ENCODE results near the gene SLC1A5.
"Not testable (repeated sequence)": the region's sequence is repeated elsewhere in the genome, so short reads cannot be mapped to it uniquely, and the experiment has no call there.

The SLC1A5 gene

DNA sequence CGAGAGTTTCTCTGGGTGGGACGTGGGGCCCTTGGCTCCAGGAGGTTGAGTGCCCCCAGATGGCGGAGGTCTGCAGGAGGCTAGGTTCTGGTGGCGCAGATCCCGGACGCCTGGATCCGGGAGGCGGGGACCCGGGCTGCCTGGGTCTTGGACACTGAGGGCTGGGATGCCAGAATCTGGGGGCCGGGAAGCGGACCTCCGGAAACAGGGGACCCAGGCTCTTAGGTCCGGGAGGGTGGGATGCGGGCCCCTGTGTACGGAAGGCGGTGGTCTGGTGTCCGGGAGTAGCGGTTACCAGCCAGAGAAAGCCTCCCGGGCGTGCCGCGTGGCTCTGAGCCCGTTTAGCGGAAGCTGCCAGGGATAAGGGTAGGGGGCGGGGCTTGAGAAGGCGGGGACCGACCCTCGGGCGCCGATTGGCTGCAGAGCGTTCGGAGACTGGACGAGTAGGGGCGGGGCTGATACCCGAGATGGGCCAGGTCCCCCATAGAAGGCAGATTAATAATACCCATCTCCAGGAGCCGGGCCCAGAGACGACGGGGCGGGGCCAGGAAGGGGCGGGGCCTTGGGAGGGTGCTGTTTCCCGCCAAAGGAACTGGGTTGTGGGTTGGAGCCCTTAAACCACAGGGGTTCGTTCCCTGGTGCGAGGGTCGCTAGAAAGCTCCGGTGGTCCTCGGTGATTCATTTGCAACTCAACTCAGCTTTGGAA lies at the start of gene SLC1A5:
Gene SLC1A5 (minus strand): TSS at position 333 of the 706 bp plus-strand sequence. CDS start 629 bp downstream, outside the sequence.
- peak; percentile 96 for DNase-seq

DNA sequence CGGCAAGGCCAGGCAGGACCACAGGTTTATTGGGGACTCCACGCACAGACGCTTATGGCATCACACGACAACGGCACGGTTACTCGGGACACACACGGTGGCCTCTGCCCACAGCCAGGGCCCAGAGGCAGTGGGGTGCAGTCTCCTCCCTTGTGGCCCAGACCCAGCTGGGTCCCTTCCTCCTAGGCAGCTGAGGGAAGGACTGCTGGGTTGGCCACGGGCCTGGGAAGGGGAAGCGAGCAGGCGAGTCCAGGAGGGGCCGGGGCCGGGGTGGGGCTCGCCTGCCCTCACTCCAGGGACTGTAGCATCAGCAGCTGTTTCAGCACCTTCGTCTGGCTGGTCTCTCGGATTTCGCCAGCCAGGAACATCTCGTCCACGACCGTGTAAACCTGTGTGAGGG lies 49.8 kb upstream of the SLC1A5 start:
- DNase-seq: no peak

DNA sequence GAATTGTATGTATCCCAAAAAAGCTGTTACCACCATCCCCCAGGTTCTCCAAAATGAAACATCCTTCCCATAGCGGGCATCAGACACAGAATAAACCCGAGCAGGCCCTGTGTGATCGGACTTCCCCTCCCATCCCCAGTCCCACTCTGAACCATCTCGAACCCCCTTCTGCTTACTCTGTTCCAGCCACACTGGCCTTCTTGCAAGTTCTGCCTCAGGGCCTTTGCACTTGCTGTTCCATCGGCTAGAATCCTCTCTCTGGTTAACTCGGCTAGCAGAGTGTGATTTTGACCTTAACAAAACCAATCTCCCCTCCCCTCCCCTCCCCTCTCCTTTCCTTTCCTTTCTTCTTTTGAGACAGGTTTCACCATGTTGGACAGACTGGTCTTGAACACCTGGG lies 46.6 kb upstream of the SLC1A5 start:
- no peak for DNase-seq

DNA sequence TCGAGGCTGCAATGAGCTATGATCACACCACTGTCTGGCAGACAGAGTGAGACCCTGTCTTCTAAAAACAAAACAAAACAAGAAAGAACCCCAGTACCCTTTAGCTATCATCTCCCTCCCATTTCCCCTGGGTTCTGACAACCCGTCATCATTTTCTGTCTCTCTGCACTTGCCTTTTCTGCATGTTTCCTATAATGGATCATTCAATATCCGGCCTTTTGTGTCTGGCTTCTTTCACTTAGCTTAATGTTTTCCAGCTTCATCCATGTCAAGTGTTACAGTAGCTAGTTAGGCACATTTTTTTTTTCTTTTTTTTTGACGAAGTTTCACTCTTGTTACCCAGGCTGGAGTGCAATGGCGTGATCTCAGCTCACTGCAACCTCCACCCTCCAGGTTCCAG lies 45.7 kb upstream of the SLC1A5 start:
- no peak for DNase-seq

DNA sequence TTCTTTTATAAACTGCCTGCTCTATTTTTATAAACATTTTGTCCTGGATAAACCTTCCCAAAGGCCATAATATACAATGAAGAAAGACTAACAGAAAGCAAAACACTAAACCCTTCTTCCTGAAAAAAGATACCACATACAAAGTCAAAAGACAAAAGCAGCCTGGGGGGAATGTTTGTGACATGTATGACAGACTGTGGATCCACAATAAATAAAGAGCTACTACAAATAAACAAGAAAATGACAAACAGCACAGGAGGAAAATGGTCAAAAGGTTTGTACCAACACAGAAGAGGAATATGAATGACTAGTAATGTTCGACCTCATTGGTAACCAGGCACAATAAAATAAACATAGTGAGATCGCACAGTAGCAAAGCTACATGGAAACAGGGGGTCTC lies 42.5 kb upstream of the SLC1A5 start:
- no peak for DNase-seq

DNA sequence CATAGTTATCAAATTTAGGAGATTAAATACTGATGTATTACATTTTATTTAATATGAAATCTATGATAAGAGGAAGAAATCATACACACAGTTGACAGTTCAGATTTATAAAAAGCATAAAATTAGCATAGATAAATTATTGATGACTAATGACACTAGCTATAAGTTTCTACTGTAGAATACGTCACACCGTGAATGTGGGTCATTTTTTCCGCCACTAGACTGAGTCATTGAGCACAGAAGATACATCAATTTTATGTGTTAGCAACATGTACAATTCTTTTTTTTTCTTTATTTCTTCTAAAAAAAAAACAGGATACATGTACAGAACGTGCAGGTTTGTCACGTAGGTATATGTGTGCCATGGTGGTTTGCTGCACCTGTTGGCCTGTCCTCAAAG lies 40.1 kb upstream of the SLC1A5 start:
- DNase-seq: no peak

DNA sequence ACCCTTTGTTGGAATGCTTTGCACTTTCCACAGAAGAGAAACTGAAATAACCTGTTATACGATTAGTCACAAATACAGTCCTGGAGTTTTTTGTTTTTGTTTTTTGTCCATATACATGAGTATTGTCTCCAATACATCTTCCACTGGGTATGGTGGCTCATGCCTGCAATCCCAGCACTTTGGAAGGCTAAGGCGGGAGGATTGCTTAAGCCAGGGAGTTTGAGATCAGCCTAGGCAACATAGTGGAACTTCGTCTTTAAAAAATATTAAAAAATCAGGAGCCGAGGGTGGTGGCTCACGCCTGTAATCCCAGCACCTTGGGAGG lies 37.3 kb upstream of the SLC1A5 start:
- no peak for DNase-seq

DNA sequence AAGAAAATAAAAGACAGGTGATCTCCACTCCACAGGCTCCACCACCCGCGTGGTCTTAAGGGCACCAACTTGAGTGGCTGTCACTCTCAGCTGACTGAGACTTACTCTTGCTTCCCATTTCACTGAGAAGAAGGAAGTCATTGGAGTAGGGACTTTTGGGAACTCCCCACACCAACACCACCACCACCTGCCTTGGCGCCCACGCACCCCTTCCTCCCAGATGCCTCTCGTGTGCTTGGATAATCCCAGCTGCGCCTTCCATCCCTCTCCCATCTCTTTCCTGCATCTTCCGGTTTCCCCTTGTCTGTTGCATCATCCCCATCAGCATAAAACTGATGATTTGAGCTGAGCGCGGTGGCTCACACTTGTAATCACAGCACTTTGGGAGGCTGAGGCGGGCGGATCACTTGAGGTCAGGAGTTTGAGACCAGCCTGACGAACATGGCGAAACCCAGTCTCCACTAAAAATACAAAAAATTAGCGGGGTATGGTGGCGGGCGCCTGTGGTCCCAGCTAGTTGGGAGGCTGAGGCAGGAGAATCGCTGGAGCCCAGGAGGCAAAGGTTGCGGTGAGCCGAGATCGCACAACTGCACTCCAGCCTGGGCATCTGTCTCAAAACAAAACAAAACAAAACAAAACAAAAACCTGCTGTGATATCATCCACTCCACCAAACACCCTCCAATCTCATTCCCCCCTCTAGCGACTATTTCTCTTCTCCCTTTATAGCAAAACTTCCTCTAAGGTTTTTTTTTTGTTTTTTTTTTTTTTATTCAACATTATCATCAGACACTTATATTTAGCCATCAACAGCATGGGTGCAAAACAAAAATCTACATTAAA lies 36.7 kb upstream of the SLC1A5 start:
- no peak for DNase-seq

DNA sequence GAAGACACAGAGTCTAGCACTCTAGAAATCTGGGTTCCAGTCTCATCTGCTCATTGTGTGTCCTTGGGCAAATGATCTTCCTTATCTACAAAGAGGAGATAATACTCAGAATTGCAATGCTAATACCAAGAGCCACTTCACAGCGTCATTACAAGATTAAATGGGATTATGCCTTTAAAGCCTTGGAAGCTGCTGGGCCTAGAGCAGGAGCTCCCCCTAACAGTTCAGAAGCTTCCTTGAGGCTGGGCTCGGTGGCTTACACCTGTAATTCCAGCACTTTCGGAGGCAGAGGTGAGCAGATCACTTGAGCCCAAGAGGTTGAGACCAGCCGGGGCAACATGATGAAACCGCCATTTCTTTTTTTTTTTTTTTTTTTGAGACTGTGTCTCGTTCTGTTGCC lies 34.7 kb upstream of the SLC1A5 start:
- no peak for DNase-seq

DNA sequence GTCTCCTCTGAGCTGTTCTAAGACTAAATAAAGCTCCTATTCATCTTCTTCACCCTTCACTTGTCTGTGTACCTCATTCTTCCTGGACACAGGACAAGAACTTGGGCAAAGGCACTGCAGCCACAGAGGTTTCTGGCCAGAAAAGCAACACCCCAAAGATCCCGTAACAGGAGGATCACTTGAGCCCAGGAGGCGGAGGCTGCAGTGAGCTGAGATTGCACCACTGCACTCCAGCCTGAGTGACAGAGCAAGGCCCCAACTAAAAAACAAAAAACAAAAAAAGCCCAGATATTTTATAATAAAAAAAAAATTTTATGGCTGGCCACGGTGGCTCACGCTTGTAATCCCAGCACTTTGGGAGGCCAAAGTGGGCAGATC lies 34.0 kb upstream of the SLC1A5 start:
- DNase-seq: not testable (repeated sequence)

DNA sequence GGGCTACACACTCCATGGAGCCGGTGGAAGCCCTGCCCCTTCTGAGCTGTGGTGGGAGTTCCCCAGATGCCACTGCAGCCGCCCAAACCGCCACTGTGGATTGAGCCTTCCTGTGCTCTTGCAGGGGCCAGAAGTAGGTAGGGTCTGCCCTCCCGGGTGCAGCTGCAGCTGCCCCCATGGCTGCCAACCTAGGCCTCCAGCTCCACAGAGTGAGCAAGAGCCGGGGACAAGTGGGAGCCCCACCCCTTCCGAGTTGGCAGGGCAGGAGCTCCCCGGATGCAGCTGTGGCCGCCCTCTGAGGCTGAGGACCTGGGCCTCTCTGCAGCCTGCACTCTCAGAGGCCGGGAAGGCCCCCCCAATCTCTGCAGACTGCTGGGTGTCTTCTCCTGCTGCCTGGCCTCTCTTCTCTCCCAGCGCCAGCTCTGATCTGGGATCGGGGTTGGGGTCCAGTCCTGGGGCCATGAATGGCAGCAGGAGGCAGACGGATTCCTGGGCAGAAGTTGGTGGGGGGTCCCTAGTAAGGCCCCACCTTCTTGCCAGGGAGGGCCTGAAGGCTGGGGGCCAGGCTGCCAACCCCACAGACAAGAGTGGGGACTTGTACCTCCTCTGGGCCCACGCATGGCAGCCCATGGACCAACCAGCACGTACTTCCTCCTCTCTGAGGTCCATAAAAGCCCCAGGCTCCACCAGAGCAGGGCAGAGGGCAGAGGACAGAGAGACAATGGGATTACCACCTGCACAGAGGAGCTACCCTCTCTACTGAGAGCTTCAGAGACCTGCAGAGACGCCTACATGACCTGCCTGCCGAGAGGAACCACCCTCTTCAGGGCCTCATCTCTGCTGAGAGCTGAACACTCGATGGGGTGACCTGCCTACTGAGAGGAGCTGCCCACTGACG lies 33.4 kb upstream of the SLC1A5 start:
- peak; percentile 69 for DNase-seq

DNA sequence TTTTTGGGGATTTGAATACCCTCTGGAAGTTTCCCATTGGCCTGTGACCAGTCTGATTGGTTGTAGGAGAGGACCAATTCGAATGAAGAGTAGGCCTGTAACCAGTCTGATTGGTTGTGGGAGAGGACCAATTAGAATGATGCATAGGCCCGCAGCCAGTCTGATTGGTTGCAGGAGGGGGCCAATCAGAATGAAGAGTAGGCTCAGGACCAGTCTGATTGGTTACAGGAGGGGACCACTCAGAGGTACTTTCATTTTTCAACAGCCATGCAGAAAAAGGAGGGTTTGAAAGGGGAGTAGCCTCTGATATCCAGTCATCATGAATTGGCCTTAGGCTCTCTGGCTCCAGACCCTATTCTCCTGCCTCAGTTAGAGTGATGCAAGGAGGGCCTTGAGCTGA lies 30.4 kb upstream of the SLC1A5 start:
- DNase-seq: no peak

DNA sequence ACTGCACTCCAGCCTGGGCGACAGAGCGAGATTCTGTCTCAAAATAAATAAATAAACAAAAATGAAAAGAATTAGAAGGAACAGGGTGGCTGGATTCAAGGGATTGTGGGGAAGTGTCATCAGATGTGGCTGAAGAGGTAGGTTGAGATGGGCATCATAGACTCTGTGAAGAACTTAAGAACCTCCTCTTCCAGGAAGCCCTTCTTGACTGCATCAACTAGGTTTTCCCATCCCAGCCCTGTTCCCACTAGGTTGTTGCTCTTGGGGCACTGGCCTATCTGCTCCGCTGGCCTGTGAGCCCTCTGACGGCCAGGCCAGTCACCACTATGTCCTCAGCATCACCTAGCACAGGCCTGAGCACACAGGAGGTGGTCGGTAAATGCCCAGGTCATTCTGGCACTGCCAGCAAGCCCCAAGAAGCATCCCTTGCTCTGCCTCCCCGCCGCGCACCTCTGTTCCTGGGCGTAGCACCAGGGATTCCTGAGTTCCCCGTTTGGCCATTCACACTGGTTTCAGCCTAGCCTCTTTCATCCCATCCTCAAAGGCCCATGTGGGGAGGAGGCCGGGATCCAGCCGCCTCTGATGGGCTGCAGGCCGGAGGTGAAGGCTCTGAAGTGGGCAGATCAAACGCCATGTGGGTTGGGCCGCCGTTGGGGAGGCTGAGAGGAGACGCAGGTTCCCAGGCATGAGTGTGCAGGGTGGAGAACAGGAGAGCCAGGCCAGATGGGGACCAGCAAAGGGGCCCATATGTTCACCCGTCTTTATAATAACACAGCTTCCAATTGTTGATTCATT lies 27.6 kb upstream of the SLC1A5 start:
- DNase-seq: no peak

DNA sequence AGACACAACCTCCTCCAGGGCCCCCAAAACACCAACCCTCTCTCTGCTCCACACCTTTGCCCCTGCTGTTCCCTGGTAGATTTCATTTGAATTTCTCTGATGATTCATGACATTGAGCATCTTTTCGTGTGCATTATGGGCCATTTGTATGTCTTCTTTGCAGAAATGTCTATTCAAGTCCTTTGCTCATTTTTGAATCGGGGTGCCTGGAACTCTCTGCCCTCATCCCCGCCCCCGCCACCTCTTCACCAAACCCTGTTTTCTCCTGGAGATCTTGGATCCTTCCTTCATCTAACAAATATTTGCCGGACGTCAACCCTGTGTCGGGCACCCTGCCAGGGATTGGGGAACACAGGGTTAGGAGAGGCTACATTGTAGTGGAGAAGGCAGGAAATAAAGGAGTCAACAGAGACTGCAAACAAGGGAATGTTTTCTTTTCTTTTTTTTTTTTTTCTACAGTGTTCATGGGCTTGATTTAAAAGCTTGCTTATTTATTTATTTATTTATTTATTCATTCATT lies 25.5 kb upstream of the SLC1A5 start:
- peak; percentile 19 for DNase-seq

DNA sequence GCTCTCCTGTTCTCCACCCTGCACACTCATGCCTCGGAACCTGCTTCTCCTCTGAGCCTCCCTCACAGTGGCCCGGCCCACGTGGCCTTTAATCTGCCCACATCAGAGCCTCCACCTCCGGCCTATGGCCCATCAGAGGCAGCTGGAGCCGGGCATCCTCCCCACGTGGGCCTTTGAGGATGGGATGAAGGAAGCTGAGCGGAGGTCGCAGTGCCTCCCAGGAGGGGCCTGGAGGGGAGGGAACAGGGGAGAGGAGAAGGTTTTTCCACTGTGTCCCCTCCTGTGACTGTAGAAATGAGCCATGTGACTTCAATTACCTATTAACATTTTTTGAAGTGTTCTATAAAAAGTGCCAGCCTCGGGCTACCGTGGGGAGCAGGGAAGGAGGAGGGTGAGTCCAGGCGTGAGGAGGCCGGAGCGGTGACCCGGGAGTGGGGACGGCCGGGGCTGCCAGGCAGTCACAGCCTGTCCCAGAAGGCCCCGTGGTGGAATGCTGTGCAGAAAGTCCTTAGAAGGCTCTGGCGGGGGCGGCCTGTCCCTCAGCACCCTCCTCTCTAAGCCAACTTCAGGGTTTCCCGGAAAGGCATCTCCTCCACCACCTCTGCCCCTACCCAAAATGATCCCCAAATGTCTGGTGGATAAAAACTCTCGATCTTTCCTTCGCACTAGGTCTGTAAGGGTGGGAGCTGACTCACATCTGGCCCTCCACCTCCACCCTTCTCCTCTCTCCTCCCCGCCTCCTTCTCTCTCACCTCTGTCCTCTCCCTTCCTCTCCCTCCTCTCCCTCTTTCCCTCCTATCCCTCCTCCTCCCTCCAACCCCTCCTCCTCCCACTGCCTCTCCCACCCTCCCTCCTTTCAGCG lies 24.8 kb upstream of the SLC1A5 start:
- DNase-seq: no peak

DNA sequence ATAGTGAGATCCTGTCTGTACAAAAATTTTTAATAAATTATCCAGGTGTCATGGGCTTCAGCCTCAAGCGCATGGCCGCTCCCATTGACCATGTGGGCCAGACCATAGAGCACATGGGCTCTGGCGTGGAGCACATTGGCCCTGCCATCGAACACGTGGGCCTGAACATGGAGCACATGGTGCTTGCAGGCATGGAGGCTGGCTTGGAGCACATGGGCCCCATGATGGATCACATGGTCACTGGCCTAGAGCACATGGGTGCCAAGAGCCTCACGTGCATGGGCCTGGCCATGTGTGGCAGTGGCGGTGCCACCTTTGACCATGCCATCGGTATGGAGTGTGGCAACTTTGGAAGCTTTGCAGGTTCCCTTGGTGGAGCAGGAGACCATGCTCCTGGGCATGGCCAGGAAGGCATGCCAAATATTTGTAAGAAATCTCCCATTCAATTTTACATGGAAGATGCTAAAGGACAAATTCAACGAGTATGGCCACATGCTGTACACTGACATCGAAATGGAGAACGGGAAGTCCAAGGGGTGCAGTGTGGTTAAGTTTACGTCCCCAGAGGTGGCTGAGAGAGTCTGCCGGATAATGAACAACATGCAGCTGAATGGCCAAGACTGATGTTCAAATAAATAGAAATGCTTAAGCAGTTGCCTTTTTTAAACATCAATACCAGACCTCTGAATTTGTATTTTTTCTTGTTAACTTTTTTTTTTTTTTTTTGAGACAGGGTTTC lies 21.3 kb upstream of the SLC1A5 start:
- no peak for DNase-seq

DNA sequence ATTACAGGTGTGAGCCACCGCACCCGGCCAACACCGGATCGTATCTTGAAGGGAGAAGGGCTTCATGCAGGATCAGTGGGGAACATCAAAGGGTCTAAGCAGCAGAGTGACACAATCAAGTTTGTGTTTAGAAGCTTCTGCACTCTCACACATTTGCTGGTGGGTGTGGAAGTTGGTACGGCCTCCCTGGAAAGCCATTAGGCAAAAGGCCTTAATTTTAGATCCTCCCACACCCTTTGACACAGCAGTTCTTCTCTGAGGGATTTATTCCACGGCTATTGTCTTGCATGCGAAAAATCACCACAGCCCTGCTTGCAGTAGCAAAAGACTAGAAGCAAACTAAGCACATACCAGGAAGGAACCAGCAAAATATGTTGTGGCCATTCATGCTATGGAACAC lies 18.3 kb upstream of the SLC1A5 start:
- DNase-seq: no peak

DNA sequence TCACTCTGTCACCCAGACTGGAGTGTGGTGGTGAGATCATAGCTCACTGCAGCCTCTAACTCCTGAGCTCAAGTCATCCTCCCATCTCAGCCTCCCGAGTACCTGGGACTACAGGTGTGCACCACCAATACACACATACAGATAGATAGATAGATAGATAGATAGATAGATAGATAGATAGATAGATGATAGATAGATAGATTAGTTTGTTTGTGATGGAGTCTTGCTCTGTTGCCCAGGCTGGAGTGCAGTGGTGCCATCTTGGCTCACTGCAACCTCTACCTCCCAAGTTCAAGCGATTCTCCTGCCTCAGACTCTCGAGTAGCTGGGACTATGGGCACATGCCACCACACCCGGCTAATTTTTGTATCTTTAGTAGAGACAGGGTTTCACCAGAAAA lies 16.0 kb upstream of the SLC1A5 start:
- not testable (repeated sequence) for DNase-seq

DNA sequence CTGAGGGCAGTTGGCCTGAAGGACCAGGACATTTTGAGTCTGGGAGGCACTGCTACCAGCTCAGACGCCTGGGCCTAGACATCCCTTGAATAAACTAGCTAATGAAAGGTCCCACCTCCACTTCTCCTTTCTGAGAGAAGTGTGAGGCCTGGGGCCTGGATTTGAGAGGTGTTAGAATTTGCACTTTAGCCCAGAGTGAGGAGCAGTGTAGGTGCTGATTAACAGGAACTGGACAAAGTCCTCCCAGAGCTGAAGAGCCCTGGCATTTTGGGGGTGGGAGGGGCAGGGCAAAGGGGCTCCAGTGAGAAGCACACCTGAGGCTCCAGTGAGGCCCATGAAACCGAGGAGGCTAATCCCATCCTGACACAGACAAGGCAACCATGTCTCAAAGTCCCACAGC lies 15.2 kb upstream of the SLC1A5 start:
- no peak for DNase-seq

DNA sequence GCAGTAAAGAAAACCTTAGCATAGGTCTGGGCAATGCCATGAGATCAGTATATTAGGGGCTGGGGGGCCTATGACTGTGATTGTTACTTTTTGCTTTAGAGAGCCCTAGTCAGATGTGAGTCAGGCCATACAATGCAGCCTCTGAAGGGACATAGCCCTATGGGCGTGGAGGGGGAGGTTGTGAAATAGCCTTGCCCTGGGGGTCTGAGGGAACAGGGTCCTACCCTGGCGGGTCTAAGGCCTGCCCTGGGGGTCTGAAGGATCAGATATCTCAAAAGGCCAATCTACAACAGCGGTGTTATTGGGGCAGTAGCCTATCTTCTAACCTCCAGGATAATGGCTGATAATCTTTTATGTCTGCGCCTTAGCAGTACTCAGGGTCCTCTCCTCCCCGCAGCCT lies 13.8 kb upstream of the SLC1A5 start:
- no peak for DNase-seq

DNA sequence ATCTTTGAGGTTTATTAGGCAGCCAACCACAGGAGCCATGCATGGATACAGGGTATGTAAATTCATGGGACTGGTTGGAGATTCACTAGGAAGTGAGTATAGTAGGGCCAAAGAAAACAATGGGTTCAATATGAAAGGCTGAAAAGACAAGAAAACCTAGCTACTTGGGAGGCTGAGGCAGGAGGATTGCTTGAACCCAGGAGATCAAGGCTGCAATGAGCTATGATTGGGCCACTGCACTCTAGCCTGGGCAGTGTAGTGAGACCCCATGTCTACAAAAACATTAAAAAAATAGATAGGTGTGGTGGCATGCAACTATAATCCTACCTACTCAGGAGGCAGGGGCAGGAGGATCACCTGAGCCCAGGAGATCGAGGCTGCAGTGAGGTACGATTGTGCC lies 10.3 kb upstream of the SLC1A5 start:
- DNase-seq: no peak

Measured in NCI-H146 (cell line).